ENCODE results near the gene HENMT1. TPM values are rescaled to one million over a fixed set of nuclear protein-coding genes. Genes with fewer than 3 reads are reported as not detected.

Gene HENMT1
- total RNA-seq, 2 experiments from 2014 or later, result 6.3 to 8.2 TPM

DNA sequence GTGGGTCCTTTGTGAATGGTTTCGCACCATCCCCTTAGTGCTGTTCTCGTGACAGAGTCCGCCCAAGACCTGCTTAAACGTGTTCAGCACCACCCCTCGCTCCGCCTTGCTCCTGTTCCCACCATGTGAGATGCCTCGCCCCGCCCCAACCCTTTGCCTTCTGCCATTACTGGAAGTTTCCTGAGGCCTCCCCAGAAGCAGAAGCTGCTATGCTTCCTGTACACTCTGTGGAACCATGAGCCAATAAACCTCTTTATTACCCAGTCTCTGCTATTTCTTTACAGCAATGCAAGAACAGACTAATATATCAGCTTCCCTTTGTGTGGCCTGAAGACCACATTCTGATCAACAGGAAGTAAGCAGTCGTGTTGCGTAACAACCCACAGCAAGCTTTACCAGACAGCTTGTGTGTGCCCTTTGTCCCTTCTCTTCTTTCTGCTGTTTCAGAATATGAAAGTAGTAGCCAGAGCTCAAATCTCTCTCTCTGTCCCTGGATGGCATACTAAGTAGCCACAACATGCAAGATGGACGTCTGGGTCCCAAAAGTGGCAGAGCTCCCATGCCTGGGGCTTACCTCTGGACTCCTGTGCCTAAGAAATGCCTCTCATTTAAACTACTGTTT is 14.1 kb downstream of the HENMT1 start:
- H3K9me3 ChIP-seq (ENCODE audit: control insufficient read depth in 1 of 2, insufficient read depth in 1 of 2, low read length in 2 of 2), result peaks cover 0 to 8% of the 10 kb centered on the region in 2 experiments
- H3K4me3 Mint-ChIP-seq, result peak overlapping the region; percentile 83
- H3K27me3 Mint-ChIP-seq, result no peaks in the 10 kb centered on the region
- peaks cover 16% of the 10 kb centered on the region for H3K36me3 ChIP-seq (ENCODE audit: insufficient read depth, low read length)
- H3K27ac Mint-ChIP-seq, result peak overlapping the region; percentile 96
- H3K27me3 ChIP-seq (ENCODE audit: control insufficient read depth in 1 of 2, insufficient read depth in 2 of 2, low read length in 2 of 2), result no peaks in the 10 kb centered on the region
- CTCF ChIA-PET, result interaction anchor here (0.5 to 5.2 kb wide), 8 partner anchors 8 to 531 kb away, joined by 3 to 77 read pairs (median 8); partner anchors contain the start of genes EEIG2, HENMT1 and PRPF38B
- H3K27ac ChIP-seq (ENCODE audit: low read depth in 1 of 2, low read length in 2 of 2), result peak overlapping the region; percentile 74 to 82
- peak overlapping the region; percentile 17 for H3K4me3 ChIP-seq (ENCODE audit: low read length)
- POLR2A ChIA-PET, result interaction anchor here (0.7 to 10.2 kb wide), 16 partner anchors 8 to 446 kb away, joined by 3 to 484 read pairs (median 6); partner anchors contain the start of genes CLCC1, EEIG2, HENMT1 and PRPF38B
- TF ChIP-seq, protein P1, sequence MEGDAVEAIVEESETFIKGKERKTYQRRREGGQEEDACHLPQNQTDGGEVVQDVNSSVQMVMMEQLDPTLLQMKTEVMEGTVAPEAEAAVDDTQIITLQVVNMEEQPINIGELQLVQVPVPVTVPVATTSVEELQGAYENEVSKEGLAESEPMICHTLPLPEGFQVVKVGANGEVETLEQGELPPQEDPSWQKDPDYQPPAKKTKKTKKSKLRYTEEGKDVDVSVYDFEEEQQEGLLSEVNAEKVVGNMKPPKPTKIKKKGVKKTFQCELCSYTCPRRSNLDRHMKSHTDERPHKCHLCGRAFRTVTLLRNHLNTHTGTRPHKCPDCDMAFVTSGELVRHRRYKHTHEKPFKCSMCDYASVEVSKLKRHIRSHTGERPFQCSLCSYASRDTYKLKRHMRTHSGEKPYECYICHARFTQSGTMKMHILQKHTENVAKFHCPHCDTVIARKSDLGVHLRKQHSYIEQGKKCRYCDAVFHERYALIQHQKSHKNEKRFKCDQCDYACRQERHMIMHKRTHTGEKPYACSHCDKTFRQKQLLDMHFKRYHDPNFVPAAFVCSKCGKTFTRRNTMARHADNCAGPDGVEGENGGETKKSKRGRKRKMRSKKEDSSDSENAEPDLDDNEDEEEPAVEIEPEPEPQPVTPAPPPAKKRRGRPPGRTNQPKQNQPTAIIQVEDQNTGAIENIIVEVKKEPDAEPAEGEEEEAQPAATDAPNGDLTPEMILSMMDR (IDR thresholded peaks at IDR 0.05), result no peak
- intact Hi-C loops (cut with DNase I, micrococcal nuclease), result loop anchor here in 1 of 2 experiments (1.0 to 10.0 kb wide), 4 partner anchors 15 to 862 kb away; partner anchors contain the start of genes HENMT1, SLC25A24 and STXBP3
- H3K4me1 ChIP-seq (ENCODE audit: insufficient read depth, low read length), result peaks cover 54% of the 10 kb centered on the region
- DNase-seq, result peak; percentile 49 to 94 (median 69)
- H3K36me3 Mint-ChIP-seq (ENCODE audit: low read depth), result peaks cover 46% of the 10 kb centered on the region
- ATAC-seq (ENCODE audit: poor library complexity), result peak; percentile 74
- peaks cover 62% of the 10 kb centered on the region for H3K4me1 Mint-ChIP-seq (ENCODE audit: low read depth)
- H3K9me3 Mint-ChIP-seq, result peaks cover 6% of the 10 kb centered on the region

DNA sequence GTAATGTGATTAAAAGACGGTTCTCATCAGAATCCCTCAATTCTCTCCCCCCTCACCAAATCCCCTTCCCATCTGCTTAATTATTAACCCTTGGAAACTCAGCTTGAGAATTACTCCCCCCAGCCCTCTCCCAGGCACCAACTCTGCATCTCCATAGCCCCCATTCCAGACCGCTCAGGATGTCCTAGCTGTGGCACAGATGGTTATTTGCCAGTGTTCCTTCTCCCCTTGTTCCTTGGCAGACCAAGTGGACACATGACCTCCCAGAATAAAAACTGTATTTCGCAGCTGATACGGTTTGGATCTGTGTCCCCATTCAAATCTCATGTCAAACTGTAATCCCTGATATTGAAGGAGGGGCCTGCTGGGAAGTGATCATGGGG is 14.6 kb downstream of the HENMT1 start:
- ChIA-PET POLR2A (interaction anchor here (0.9 to 10.2 kb wide), 14 partner anchors 11 to 446 kb away, joined by 3 to 484 read pairs (median 7); partner anchors contain the start of genes CLCC1, EEIG2, HENMT1 and PRPF38B), CTCF (interaction anchor here (1.0 to 5.2 kb wide), 6 partner anchors 8 to 134 kb away, joined by 3 to 77 read pairs (median 10); partner anchors contain the start of genes EEIG2, HENMT1 and PRPF38B)
- no peaks in the 10 kb centered on the region for H3K27me3 Mint-ChIP-seq
- no peak for ATAC-seq (ENCODE audit: poor library complexity)
- DNase-seq, result no peak
- Histone ChIP-seq H3K36me3 (ENCODE audit: insufficient read depth, low read length) (peaks cover 15% of the 10 kb centered on the region), H3K27me3 (ENCODE audit: control insufficient read depth in 1 of 2, insufficient read depth in 2 of 2, low read length in 2 of 2) (no peaks in the 10 kb centered on the region), H3K27ac (ENCODE audit: low read depth in 1 of 2, low read length in 2 of 2) (peak overlapping the region; percentile 74 to 82), H3K4me1 (ENCODE audit: insufficient read depth, low read length) (peaks cover 54% of the 10 kb centered on the region), H3K9me3 (ENCODE audit: control insufficient read depth in 1 of 2, insufficient read depth in 1 of 2, low read length in 2 of 2) (peaks cover 0 to 8% of the 10 kb centered on the region in 2 experiments), H3K4me3 (ENCODE audit: low read length) (peak overlapping the region; percentile 17)
- H3K4me1 Mint-ChIP-seq (ENCODE audit: low read depth), result peaks cover 65% of the 10 kb centered on the region
- peaks cover 41% of the 10 kb centered on the region for H3K36me3 Mint-ChIP-seq (ENCODE audit: low read depth)
- H3K27ac Mint-ChIP-seq, result peak overlapping the region; percentile 96
- TF ChIP-seq, protein P1 (IDR thresholded peaks at IDR 0.05), result no peak
- peak overlapping the region; percentile 83 for H3K4me3 Mint-ChIP-seq
- intact Hi-C loops (cut with DNase I, micrococcal nuclease), result loop anchor here in 1 of 2 experiments (5.0 to 10.0 kb wide), 3 partner anchors 101 to 861 kb away; partner anchors contain the start of genes SLC25A24 and STXBP3
- H3K9me3 Mint-ChIP-seq, result peaks cover 6% of the 10 kb centered on the region

DNA sequence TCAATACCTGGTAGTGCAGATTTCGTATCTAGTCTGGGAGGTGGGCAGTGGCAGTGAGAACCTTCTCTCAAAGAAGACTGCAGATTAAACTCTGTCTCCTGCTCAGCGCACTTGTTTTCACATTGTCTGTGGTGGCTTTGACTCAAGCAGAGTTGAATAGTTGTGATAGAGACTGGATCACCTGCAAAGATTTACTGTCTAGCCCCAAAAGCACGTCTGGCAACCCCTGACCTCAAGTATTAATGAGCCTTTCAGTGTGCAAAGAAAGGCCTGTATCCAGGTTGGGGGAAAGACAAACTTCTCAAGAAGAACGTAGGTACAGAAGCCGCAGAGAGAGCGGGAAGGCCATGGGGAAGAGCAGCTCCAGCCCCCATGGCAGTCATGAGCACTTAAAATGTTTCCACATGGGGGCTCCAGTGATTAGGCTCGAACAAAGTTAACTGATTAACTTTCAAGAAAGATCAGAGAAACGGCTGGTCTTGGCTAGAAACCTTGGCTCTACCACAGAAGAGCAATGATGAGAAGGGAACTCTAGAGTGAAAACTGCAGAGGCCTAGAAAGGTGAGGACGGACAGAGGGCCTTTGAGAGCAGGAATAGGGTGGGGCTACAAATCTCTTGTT is 15.2 kb downstream of the HENMT1 start:
- DNase-seq (peak in 6 of 14 experiments; percentile 13 to 44 (median 34)), ATAC-seq (ENCODE audit: poor library complexity) (peak; percentile 9)
- intact Hi-C loops (cut with DNase I, micrococcal nuclease), result loop anchor here (2.0 to 10.0 kb wide), 4 partner anchors 13 to 861 kb away; partner anchors contain the start of genes SLC25A24 (in 1 of the 2) and STXBP3 (in 1 of the 2)
- H3K27ac ChIP-seq (ENCODE audit: low read depth in 1 of 2, low read length in 2 of 2), result peak overlapping the region; percentile 74 to 82
- TF ChIP-seq, protein P1 (IDR thresholded peaks at IDR 0.05), result no peak
- peak overlapping the region; percentile 28 for H3K4me3 ChIP-seq (ENCODE audit: low read length)
- H3K9me3 ChIP-seq (ENCODE audit: control insufficient read depth in 1 of 2, insufficient read depth in 1 of 2, low read length in 2 of 2), result peaks cover 0 to 8% of the 10 kb centered on the region in 2 experiments
- H3K36me3 Mint-ChIP-seq (ENCODE audit: low read depth), result peaks cover 35% of the 10 kb centered on the region
- H3K9me3 Mint-ChIP-seq, result peaks cover 6% of the 10 kb centered on the region
- no peaks in the 10 kb centered on the region for H3K27me3 ChIP-seq (ENCODE audit: control insufficient read depth in 1 of 2, insufficient read depth in 2 of 2, low read length in 2 of 2)
- peaks cover 65% of the 10 kb centered on the region for H3K4me1 Mint-ChIP-seq (ENCODE audit: low read depth)
- H3K27ac Mint-ChIP-seq, result peak overlapping the region; percentile 96
- no peaks in the 10 kb centered on the region for H3K27me3 Mint-ChIP-seq
- H3K36me3 ChIP-seq (ENCODE audit: insufficient read depth, low read length), result peaks cover 15% of the 10 kb centered on the region
- peak overlapping the region; percentile 83 for H3K4me3 Mint-ChIP-seq
- ChIA-PET POLR2A (interaction anchor here (0.8 to 10.2 kb wide), 11 partner anchors 11 to 445 kb away, joined by 4 to 484 read pairs (median 12); partner anchors contain the start of genes EEIG2, HENMT1, PRPF38B and SLC25A24), CTCF (interaction anchor here (0.9 to 5.2 kb wide), 6 partner anchors 13 to 133 kb away, joined by 3 to 77 read pairs (median 10); partner anchors contain the start of genes EEIG2 and PRPF38B)
- peaks cover 54% of the 10 kb centered on the region for H3K4me1 ChIP-seq (ENCODE audit: insufficient read depth, low read length)

Measured in CD4-positive, alpha-beta T cell (primary cell).